C4-2B (cell line): ENCODE data around the gene SLC24A3.

Experiments used
- H3K27ac ChIP-seq: fragments of 450-650 bp; 2 replicates; pipeline ENCODE4 v1.5.1; 2017
- CTCF ChIP-seq: fragments of 450-650 bp; conservative IDR thresholded peaks from 2 replicates; pipeline ENCODE4 v1.5.1; 2017; ENCODE audit warnings: mild to moderate bottlenecking
- ZFX ChIP-seq: fragments of 450-650 bp; IDR thresholded peaks from 2 replicates; pipeline ENCODE4 v1.6.1; 2017

SLC24A3 gene

GRCh38 chr20:19502169-19502568 lies 289.7 kb downstream of the SLC24A3 start:
- no peak overlapping the region for H3K27ac ChIP-seq
- TF ChIP-seq ZFX, result no peak
- TF ChIP-seq CTCF, result no peak

- H3K27ac ChIP-seq, result no peak overlapping the region
- TF ChIP-seq ZFX (no peak), CTCF (no peak)
These were observed 291.8 kb downstream of the SLC24A3 start for GRCh38 chr20:19504251-19504650.

GRCh38 chr20:19506021-19506420 lies 293.6 kb downstream of the SLC24A3 start:
- H3K27ac ChIP-seq, result no peak overlapping the region
- no peak for TF ChIP-seq CTCF
- no peak for TF ChIP-seq ZFX

GRCh38 chr20:19508449-19508848 lies 296.0 kb downstream of the SLC24A3 start:
- TF ChIP-seq ZFX (no peak), CTCF (no peak)
- no peak overlapping the region for H3K27ac ChIP-seq

- TF ChIP-seq ZFX (no peak), CTCF (no peak)
- no peak overlapping the region for H3K27ac ChIP-seq
These were observed 298.2 kb downstream of the SLC24A3 start for GRCh38 chr20:19510611-19511010.

GRCh38 chr20:19511931-19512330 lies 299.5 kb downstream of the SLC24A3 start:
- H3K27ac ChIP-seq, result no peak overlapping the region
- TF ChIP-seq ZFX (no peak), CTCF (no peak)

- TF ChIP-seq CTCF (no peak), ZFX (no peak)
- no peak overlapping the region for H3K27ac ChIP-seq
These were observed 300.6 kb downstream of the SLC24A3 start for GRCh38 chr20:19512886-19513677.
